GM18511 (cell line): Measurements from ENCODE around the gene WFDC1.
"Not testable (repeated sequence)": the region's sequence is repeated elsewhere in the genome, so short reads cannot be mapped to it uniquely, and the experiment has no call there.

ENCODE experiments used
- ATAC-seq: cut with Tn5 transposase; IDR thresholded peaks from one replicate; pipeline ENCODE4 v1.9.1; 2021; ENCODE audit warnings: mild to moderate bottlenecking, moderate library complexity; ENCODE audit not compliant: unreplicated experiment

The WFDC1 gene

DNA sequence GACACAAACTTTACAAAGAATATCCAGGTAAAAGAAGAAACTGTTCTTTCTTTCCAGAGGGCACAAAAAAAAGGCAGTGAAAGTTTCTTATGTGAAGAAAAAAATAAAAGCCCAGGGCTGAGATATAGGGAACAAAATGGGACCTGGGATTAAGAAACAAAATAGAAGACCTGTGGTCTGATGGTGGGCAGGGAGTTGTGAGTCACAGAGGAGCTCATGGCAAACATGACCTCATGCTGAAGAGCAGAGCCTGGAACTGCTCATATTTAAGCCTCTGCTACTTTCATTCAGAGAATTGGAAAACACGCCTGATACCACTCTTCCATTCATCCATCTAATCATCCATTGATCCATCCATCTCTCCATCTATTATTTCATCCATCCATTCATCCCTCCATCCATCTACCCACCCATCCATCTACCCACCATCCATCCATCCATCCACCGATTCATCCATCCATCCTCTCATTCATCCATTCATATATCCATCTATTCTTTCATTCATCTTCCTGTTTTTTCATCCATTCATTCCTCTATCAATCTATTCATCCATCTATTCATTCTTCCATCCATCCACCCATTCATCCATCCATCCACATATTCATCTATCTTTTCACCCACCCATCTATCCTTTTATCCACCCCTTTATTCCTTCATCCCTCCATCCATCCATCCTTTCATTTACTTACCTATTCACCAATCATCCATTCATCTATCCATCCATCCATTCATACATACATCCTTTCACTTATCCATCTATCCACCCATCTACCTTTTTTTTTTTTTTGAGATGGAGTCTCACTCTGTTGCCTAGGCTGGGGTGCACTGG, 30.0 kb downstream of the WFDC1 start:
- no peak for ATAC-seq

- no peak for ATAC-seq
These were observed 31.9 kb downstream of the WFDC1 start for GRCh38 chr16:84326545-84326944.

GRCh38 chr16:84327926-84328505, 33.3 kb downstream of the WFDC1 start:
- ATAC-seq, result no peak

GRCh38 chr16:84329016-84329415, 34.3 kb downstream of the WFDC1 start:
- no peak for ATAC-seq

GRCh38 chr16:84329843-84330684, 35.4 kb downstream of the WFDC1 start:
- ATAC-seq, result no peak

DNA sequence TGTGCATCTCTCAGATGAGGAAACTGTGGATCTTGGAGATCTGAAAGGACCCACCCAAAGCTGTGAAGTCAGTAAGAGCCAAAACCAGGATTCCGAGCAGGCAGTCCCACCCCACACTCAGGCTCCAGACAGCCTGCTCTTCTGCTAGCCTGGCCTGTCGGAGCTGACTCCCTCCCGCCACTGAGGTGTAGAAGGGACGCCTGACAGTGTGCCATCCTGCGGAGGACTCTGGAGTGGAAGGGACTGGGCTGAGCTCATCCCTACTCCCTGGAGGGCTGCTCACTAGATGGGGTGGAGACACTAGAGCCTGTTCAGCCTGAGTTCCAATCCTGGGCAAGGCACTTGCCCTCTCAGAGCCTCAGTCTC, 36.0 kb downstream of the WFDC1 start:
- no peak for ATAC-seq

- no peak for ATAC-seq
These were observed 37.5 kb downstream of the WFDC1 start for GRCh38 chr16:84331998-84332780.

DNA sequence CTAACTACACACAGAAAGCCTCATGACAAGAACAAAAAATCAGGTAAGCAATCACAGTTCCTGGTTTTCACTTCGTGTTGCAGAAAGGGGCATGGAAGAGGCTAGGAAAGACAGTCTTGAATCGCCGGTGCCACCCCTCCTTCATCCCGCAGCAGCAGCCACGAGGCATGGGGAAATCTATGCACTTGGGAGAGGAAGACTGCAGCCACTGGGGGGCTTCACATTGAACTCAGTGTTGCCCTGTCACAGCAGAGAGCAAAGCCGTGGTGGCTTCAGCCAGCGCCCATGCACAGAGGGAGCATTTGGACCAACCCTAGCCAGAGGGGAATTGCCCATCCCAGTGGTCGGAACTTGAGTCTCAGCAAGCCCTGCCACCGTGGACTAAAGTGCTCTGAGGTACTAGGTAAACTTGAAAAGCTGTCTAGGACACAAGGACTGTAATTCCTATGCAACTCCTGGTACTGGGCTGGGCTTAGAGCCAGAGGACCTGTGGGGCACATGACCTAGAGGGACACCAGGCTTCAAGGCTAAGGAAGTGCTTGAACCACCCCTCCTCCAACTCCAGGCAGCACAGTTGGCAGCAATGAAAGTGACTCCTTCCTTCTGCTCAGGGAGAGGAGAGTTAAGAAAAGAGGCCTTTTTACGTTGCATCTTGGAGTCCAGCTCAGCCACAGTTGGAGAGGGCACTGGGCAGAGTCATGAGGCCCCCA, 38.5 kb downstream of the WFDC1 start:
- ATAC-seq, result no peak

GRCh38 chr16:84334058-84334457, 39.4 kb downstream of the WFDC1 start:
- ATAC-seq, result no peak

DNA sequence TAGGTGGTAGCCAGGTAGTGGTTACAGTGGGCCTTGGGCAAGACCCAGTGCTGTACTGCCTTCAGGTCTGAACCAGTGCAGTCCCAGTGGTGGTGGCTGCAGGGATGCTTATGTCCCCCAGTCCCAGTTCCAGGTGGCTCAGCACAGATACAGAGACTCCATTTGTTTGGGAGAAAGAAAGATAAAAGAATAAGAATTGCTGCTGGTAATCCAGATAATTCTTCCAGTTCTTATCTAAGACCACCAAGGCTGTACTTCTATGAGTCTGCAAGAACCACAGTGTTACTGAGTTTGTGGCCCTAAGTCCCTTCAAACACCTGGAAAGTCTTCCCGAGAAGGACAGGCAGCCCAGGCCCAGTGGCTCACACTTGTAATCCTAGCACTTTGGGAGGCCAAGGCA, 39.8 kb downstream of the WFDC1 start:
- ATAC-seq, result no peak

DNA sequence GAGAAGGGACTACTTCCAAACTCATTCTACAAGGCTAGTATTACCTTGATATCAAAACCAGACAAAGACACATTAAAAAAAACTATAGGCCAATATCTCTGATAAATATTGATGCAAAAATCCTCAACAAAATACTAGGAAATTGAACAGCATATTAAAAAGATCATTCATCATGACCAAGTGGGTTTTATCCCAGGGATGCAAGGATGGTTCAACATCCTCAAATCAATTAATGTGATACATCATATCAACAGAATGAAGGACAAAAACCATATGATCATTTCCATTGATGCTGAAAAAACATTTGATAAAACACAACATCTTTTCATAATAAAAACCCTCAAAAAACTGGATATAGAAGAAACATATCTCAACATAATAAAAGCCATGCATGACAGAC, 42.6 kb downstream of the WFDC1 start:
- ATAC-seq, result not testable (repeated sequence)

GRCh38 chr16:84339311-84339710, 44.6 kb downstream of the WFDC1 start:
- no peak for ATAC-seq

DNA sequence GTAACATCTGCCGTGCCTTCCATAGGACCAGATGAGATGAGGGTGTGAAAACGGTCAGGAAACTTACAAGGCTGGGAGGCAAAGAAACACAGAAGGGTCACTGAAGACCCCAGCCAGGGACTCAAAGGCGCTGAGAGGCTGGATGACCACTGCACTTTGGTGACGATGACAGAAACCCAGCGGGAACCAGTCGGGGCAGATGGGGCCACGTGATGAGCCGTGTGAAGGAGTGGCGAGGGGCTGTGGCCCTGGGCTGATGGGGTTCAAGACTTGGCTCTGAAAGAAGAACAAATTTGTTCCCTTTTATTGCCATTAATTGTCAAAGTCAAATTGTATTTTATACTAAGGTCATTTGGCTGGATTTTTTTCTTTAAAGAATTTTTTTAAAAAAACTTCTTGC, 45.1 kb downstream of the WFDC1 start:
- ATAC-seq, result no peak

DNA sequence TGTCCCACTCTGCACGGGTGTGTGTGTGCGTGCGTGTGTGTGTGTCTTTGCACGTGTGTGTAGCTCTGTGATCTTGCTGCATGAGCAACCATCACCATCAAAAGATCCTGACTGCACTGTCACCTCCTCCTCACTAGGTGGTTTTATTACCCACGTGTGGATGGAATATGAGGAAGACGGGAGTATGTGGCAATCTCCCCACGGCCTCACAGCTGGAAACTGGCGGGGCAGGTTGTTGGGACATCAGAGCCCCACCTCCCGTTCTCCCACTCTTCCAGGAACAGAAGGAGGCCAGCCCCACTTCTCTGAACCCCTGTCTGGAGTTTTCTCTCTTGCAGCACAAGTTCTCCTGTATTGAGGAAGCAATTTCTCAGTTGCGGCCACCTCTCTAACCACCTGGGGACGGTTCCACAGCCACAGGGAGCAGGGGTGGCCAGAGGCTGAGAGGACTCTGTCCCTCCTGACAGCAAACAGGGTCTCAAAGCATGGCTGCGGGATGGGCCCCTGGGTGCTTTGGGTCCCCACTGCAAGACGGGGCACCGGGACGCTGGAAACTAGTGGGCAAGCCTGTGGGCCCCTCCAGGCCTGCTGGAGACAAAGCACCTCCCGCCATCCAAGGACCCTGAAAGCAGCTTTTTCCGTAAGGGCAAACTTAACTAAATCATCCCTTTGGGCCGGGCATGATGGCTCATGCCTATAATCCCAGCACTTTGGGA, 45.8 kb downstream of the WFDC1 start:
- no peak for ATAC-seq

DNA sequence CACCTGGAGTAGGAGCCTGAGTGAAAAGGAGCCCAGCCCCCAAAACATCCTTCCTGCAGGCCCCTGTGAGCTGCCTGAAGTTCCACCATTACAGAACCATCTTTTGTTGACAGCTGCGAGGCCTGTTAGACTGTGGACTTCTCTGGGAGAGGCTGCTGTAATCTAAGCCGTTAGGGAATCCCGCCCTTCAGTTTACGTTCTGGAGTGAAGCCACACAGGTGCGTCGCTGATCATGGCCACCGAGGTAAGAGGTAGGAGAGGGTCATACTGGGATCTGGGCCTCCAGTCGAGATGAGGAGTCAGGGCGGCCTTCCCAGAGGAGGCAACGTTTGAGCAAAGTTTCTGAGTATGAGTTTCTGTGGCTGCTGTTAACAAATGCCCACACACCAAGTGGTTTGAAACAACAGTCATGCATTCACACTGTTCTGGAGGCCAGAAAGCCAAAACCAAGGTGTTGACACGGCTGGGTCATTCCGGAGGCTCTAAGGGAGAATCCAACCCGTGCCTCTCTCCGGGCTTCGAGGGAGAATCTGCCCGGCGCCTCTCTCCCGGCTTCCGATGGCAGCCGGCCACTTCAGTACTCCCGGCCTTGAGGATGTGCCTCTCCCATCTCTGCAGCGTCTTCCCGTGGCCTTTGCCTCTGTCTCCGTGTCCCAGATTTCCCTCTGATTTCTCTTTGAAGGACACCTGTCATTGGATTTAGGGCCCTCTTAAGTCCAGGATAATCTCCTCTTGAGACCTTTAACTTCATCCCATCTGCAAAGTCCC, 47.0 kb downstream of the WFDC1 start:
- no peak for ATAC-seq

- ATAC-seq, result not testable (repeated sequence)
These were observed 49.1 kb downstream of the WFDC1 start for GRCh38 chr16:84343800-84344199.

- ATAC-seq, result no peak
These were observed 50.1 kb downstream of the WFDC1 start for GRCh38 chr16:84344781-84345180.

- ATAC-seq, result no peak
These were observed 52.5 kb downstream of the WFDC1 start for GRCh38 chr16:84347161-84347560.

GRCh38 chr16:84348386-84348888, 53.8 kb downstream of the WFDC1 start:
- no peak for ATAC-seq
